HCT116 (cell line): ENCODE measurements around the gene CLEC16A.

Experiments used
- CEBPB ChIP-seq: IDR thresholded peaks from 2 replicates; pipeline ENCODE4 v1.6.1; 2012; ENCODE audit warnings: low read depth
- ELF1 ChIP-seq: IDR thresholded peaks from 2 replicates; pipeline ENCODE4 v1.6.1; 2012; ENCODE audit warnings: low read depth, borderline replicate concordance
- EZH2 ChIP-seq: fragments of 200-600 bp; sonication (generic); IDR thresholded peaks from 2 replicates; pipeline ENCODE4 v1.6.1; 2017; ENCODE audit warnings: antibody characterized with exemption, mixed run types
- EZH2phosphoT487 ChIP-seq: fragments of 200-600 bp; IDR thresholded peaks from 2 replicates; pipeline ENCODE4 v1.6.1; 2018; ENCODE audit warnings: antibody characterized with exemption, borderline replicate concordance
- FOSL1 ChIP-seq: IDR thresholded peaks from 2 replicates; pipeline ENCODE4 v1.6.1; 2012; ENCODE audit warnings: low read depth
- SIN3A ChIP-seq: IDR thresholded peaks from 2 replicates; pipeline ENCODE4 v1.6.1; 2012; ENCODE audit warnings: low read depth
- TCF7L2 ChIP-seq: IDR thresholded peaks from 2 replicates; pipeline ENCODE4 v1.7.0; 2011; ENCODE audit warnings: borderline replicate concordance, inconsistent platforms; ENCODE audit not compliant: insufficient read depth, insufficient read length; ENCODE audit errors: extremely low read depth
- ZNF274 ChIP-seq: fragments of 200-500 bp; sonication (Bioruptor generic); IDR thresholded peaks from 2 replicates; pipeline ENCODE4 v1.6.1; 2014; ENCODE audit warnings: mild to moderate bottlenecking, low read depth, low read length, inconsistent platforms
- TF ChIP-seq, protein P1 (sequence below), 3 experiments: fragments of 200-600 bp in 1 of 3; sonication (generic) in 1 of 3; IDR thresholded peaks in 2 of 3; conservative IDR thresholded peaks in 1 of 3; 2 replicates each; pipeline ENCODE4 v1.5.1; 2012 to 2017; ENCODE audit warnings: low read depth in 2 of 3, low read length in 2 of 3, antibody characterized with exemption in 1 of 3, borderline replicate concordance in 1 of 3, control low read depth in 1 of 3, mild to moderate bottlenecking in 1 of 3, mixed read lengths in 1 of 3, mixed run types in 1 of 3, moderate library complexity in 1 of 3; ENCODE audit not compliant: insufficient read depth in 1 of 3
- TF ChIP-seq, protein P2 (sequence below): IDR thresholded peaks from 2 replicates; pipeline ENCODE4 v1.6.1; 2012
- TF ChIP-seq, protein P3 (sequence below): IDR thresholded peaks from 2 replicates; pipeline ENCODE4 v1.6.1; 2012; ENCODE audit warnings: low read depth

DNA sequence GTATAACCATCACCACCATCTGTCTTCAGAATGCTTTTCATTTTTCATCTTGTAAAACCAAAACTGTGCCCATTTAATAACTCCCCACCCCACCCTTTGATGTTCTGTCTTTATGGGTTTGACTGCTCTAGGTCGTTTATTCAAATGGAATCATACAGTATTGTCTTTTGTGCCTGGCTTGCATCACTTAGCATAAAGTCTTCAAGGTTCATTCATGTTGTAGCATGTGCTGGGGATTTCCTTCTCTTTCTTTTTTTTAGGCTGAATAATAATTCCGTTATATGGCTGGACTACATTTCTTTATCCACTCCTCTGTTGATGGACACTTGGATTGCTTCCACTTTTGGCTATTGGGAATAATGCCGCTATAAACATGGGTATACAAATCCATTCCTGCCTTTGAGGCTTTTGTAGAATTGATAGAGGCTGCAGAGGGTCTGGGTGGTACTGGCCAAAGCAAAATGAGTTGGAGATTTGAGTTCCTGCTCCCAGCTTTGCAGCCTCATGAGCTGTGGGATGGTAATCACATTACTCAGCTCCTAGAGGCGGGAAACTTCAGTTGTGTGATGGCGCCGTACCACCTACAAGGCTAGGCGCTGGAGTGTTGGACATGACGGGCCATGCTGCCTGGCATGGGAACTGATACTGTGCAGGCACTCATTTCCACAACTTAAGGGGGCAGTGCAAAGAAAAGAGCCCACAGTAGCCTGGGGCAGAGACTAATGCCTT is 64.8 kb downstream of the CLEC16A start:
- TF ChIP-seq, protein P1, sequence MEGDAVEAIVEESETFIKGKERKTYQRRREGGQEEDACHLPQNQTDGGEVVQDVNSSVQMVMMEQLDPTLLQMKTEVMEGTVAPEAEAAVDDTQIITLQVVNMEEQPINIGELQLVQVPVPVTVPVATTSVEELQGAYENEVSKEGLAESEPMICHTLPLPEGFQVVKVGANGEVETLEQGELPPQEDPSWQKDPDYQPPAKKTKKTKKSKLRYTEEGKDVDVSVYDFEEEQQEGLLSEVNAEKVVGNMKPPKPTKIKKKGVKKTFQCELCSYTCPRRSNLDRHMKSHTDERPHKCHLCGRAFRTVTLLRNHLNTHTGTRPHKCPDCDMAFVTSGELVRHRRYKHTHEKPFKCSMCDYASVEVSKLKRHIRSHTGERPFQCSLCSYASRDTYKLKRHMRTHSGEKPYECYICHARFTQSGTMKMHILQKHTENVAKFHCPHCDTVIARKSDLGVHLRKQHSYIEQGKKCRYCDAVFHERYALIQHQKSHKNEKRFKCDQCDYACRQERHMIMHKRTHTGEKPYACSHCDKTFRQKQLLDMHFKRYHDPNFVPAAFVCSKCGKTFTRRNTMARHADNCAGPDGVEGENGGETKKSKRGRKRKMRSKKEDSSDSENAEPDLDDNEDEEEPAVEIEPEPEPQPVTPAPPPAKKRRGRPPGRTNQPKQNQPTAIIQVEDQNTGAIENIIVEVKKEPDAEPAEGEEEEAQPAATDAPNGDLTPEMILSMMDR (IDR thresholded peaks at IDR 0.05 in 2 of 3, conservative IDR thresholded peaks at IDR 0.05 in 1 of 3; ENCODE audit: borderline replicate concordance in 1 of 3, insufficient read depth in 1 of 3, low read depth in 2 of 3, low read length in 2 of 3): no peak
- TF ChIP-seq TCF7L2 (no peak), ELF1 (no peak), EZH2 (no peak), ZNF274 (no peak), FOSL1 (no peak), CEBPB (no peak), EZH2phosphoT487 (no peak), SIN3A (no peak)
- TF ChIP-seq, protein P2, sequence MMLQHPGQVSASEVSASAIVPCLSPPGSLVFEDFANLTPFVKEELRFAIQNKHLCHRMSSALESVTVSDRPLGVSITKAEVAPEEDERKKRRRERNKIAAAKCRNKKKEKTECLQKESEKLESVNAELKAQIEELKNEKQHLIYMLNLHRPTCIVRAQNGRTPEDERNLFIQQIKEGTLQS: no peak
- TF ChIP-seq, protein P3, sequence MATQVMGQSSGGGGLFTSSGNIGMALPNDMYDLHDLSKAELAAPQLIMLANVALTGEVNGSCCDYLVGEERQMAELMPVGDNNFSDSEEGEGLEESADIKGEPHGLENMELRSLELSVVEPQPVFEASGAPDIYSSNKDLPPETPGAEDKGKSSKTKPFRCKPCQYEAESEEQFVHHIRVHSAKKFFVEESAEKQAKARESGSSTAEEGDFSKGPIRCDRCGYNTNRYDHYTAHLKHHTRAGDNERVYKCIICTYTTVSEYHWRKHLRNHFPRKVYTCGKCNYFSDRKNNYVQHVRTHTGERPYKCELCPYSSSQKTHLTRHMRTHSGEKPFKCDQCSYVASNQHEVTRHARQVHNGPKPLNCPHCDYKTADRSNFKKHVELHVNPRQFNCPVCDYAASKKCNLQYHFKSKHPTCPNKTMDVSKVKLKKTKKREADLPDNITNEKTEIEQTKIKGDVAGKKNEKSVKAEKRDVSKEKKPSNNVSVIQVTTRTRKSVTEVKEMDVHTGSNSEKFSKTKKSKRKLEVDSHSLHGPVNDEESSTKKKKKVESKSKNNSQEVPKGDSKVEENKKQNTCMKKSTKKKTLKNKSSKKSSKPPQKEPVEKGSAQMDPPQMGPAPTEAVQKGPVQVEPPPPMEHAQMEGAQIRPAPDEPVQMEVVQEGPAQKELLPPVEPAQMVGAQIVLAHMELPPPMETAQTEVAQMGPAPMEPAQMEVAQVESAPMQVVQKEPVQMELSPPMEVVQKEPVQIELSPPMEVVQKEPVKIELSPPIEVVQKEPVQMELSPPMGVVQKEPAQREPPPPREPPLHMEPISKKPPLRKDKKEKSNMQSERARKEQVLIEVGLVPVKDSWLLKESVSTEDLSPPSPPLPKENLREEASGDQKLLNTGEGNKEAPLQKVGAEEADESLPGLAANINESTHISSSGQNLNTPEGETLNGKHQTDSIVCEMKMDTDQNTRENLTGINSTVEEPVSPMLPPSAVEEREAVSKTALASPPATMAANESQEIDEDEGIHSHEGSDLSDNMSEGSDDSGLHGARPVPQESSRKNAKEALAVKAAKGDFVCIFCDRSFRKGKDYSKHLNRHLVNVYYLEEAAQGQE: no peak
